Hepatocyte (in vitro differentiated cells): Measurements from ENCODE around the gene CPTP.

Experiments used
- EZH2 ChIP-seq: fragments of 200-600 bp; sonication (generic); IDR thresholded peaks from 2 replicates; pipeline ENCODE4 v1.6.1; 2016; ENCODE audit warnings: antibody characterized with exemption, mild to moderate bottlenecking, borderline replicate concordance
- EZH2phosphoT487 ChIP-seq: fragments of 200-600 bp; sonication (generic); IDR thresholded peaks from one replicate; pipeline ENCODE4 v1.6.1; 2018; ENCODE audit warnings: antibody characterized with exemption, mild to moderate bottlenecking, low read depth, moderate library complexity; ENCODE audit not compliant: unreplicated experiment, severe bottlenecking
- TF ChIP-seq, protein P1 (sequence below): fragments of 200-600 bp; sonication (generic); IDR thresholded peaks from 2 replicates; pipeline ENCODE4 v1.5.1; 2016; ENCODE audit warnings: antibody characterized with exemption, mild to moderate bottlenecking; ENCODE audit not compliant: poor library complexity

DNA sequence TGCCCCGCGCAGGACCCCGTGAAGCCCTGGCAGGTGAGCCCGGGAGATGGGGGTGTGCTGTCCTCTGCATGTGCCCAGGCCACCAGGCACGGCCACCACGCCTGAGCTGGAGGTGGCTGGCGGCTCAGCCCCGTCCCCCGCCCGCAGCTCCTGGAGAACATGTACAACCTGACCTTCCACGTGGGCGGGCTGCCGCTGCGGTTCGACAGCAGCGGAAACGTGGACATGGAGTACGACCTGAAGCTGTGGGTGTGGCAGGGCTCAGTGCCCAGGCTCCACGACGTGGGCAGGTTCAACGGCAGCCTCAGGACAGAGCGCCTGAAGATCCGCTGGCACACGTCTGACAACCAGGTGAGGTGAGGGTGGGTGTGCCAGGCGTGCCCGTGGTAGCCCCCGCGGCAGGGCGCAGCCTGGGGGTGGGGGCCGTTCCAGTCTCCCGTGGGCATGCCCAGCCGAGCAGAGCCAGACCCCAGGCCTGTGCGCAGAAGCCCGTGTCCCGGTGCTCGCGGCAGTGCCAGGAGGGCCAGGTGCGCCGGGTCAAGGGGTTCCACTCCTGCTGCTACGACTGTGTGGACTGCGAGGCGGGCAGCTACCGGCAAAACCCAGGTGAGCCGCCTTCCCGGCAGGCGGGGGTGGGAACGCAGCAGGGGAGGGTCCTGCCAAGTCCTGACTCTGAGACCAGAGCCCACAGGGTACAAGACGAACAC, 8.3 kb downstream of the CPTP start:
- TF ChIP-seq EZH2phosphoT487 (no peak), EZH2 (no peak)
- TF ChIP-seq, protein P1, sequence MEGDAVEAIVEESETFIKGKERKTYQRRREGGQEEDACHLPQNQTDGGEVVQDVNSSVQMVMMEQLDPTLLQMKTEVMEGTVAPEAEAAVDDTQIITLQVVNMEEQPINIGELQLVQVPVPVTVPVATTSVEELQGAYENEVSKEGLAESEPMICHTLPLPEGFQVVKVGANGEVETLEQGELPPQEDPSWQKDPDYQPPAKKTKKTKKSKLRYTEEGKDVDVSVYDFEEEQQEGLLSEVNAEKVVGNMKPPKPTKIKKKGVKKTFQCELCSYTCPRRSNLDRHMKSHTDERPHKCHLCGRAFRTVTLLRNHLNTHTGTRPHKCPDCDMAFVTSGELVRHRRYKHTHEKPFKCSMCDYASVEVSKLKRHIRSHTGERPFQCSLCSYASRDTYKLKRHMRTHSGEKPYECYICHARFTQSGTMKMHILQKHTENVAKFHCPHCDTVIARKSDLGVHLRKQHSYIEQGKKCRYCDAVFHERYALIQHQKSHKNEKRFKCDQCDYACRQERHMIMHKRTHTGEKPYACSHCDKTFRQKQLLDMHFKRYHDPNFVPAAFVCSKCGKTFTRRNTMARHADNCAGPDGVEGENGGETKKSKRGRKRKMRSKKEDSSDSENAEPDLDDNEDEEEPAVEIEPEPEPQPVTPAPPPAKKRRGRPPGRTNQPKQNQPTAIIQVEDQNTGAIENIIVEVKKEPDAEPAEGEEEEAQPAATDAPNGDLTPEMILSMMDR, result no peak
